ENCODE measurements around the gene GAPT.

The GAPT gene

DNA sequence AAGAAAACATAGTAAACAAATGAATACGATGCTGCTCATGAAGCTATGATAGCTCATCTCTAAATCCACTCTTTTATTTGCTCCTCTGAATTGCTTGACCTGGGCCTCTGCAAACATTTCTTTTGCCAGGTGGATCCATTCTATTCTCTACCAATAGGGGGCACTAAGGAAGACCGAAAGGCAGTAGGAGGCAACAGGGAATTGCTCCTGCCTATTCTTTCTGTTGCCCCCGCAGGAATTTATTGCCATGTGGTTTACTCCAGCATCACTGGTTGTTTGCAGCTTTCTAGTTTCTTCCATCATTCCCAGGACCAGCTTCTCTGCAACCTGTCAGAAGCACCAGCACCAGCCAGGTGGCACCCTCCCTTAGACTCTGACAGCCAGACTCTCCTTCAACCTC lies 5.3 kb downstream of the GAPT start:
- DNase-seq (ENCODE audit: low spot score) = no peak
- TF ChIP-seq CTCF (IDR thresholded peaks at IDR 0.05; ENCODE audit: extremely low read depth, missing control alignments) = no peak

DNA sequence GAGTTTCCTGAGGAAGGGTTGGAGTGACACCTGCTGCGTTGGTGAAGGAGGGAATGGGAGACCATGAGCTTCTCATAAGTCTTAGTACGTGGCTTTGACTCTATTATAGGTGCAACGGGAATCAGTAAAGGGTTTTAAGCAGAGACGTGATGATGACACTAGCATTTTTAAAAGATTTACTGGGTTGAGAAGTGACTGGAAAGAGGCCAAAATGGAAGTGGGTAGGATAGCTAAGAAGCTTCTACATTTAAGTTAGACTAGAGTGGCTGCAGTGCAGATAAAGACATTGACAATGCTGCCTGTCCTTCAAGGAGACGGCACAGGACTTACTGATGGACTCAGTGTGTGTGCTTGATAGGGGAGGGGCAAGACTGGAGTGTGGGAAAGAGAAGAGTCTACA lies 6.2 kb downstream of the GAPT start:
- TF ChIP-seq CTCF (IDR thresholded peaks at IDR 0.05; ENCODE audit: extremely low read depth, missing control alignments) = no peak
- DNase-seq (ENCODE audit: low spot score) = no peak

DNA sequence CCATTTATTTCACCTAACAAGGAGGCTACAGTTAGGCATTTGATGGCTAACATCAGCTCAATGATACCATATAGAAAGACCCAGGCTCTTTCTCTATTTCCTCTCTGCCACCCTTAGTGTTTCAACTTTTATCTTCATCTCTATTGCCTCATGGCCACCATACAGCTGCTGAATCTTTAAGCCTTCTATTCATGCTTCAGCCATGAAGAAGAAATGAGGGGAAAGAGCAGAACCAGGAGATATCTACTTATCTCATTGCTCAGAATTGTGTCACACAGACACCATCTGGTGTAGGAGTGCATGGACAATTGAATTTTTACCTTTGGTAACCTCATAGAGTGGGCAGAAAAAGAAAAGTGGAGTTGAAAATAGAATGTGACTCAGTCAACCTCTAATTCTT lies 6.7 kb downstream of the GAPT start:
- DNase-seq (ENCODE audit: low spot score) = no peak
- TF ChIP-seq CTCF (IDR thresholded peaks at IDR 0.05; ENCODE audit: extremely low read depth, missing control alignments) = no peak

- no peak for TF ChIP-seq CTCF (IDR thresholded peaks at IDR 0.05; ENCODE audit: extremely low read depth, missing control alignments)
- no peak for DNase-seq (ENCODE audit: low spot score)
These were observed 7.2 kb downstream of the GAPT start for GRCh38 chr5:58498340-58498942.

GRCh38 chr5:58499231-58499630 lies 8.0 kb downstream of the GAPT start:
- no peak for TF ChIP-seq CTCF (IDR thresholded peaks at IDR 0.05; ENCODE audit: extremely low read depth, missing control alignments)
- DNase-seq (ENCODE audit: low spot score) = no peak

DNA sequence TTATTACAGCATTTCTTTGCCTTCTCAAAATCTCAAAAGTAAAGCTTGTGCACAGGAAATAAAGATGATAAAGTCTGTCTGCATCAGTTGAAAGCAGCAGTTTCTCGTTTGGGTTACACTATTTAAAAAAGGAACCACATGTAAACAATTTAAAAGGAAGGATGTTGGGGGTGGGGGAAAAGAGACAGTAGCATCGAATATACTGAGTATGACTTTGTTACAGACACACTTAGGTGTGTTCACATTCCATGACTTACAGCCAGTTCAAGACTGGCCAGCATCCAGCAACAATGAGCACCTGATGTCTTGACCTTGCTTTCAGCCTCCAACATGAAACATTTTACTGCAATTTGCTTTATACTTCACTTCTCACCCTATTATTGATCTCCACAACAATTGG lies 8.7 kb downstream of the GAPT start:
- TF ChIP-seq CTCF (IDR thresholded peaks at IDR 0.05; ENCODE audit: extremely low read depth, missing control alignments) = no peak
- DNase-seq (ENCODE audit: low spot score) = no peak

GRCh38 chr5:58501778-58502417 lies 10.7 kb downstream of the GAPT start:
- TF ChIP-seq CTCF (IDR thresholded peaks at IDR 0.05; ENCODE audit: extremely low read depth, missing control alignments) = no peak
- DNase-seq (ENCODE audit: low spot score) = no peak

All from GM20000 (cell line).